ELR (cell line): ENCODE results near the gene CFAP97D1.
A peak's percentile ranks its signal among the peaks of the same experiment; 100 is the strongest.

ENCODE experiments used
- DNase-seq: peaks from one replicate; pipeline ENCODE4 v3.0.0-alpha.2; 2015; ENCODE audit warnings: low read depth

CFAP97D1 gene

DNA sequence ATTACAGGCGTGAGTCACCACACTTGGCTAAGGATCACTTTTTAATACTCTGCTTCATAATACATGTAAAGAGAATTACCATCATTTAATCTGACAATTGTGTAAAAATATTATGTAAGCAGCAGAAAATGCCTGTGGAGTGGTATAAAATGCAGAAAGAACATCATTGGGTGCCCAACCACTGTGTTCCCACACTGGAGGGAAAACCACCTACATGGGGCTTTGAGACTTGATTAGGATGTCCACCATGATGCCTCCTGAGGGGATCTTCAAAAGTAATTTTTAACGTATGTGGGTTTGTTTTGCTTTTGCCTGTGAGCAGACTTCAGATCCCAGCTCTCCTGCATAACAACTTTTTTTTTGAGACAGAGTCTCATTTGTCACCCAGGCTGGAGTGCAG lies 18.8 kb downstream of the CFAP97D1 start:
- no peak for DNase-seq

DNA sequence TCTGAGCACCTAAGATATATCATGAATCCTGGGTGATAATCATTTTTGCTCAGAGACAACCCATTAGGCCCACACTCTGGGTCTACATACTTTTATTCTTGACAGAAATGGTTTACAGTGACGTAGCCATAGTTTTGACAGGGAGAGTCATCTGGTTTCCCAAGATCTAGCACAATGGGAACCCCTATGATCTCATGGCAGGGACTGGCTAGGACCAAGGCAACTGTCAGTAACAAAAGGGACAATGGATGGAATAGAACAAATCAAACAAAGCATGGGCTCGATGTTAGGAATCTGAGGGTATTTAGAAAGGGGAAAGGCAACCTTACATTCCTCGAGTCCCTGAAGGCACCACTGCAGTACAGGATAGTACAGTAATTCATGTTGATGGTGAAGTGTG lies 20.5 kb downstream of the CFAP97D1 start:
- DNase-seq, result no peak

DNA sequence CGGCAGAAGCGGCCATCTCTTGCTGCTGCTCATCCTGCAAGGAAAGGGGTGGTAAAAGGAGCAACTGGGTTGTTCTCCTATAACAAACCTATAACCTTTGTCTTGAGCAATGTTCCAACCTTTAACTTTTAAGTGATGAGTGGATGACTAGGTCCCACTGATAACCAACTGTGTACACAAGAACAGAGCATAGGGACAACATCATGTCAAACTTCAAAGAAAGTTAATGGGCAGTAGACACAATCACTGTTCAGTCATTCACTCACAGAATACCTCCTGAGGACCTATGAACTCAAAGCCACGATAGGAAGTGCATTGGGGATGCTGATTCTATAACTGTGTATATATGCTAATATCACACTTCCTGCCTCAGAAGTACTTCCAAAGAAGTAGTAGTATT lies 21.6 kb downstream of the CFAP97D1 start:
- DNase-seq, result no peak

DNA sequence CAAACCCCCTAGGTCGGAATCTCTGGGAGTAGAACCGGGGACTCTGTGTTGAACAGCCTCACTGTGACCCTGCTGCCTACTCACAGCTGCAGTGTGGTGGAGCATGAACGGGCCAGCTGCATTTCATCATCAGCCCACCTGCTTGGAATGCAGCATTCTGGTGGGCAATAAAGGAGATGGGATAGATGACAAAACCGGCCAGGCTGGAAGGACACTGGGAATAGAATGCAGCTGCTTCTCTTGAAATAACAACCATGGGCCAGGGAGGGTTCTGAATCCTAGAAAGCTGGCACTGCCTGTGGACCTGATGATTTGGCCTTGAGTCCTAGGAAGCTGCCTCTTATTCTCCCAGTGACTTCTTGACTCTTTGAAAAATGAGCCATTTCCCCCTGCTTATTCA lies 23.5 kb downstream of the CFAP97D1 start:
- peak; percentile 25 for DNase-seq

DNA sequence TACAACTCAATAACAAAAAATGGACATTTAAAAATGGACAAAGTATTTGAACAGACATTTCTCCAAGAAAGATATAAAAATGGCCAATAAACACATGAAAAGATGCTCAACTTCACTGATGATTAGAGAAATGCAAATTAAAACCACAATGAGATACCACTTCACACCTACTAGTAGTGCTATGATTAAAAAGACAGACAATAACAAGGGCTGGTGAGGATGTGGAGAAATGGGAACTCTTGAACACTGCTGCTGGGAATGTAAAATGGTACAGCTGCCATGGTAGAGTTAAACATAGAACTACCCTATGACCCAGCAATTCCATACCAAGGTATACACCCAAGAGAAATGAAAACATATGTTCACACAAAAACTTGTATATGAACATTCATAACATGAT lies 24.9 kb downstream of the CFAP97D1 start:
- DNase-seq, result no peak

DNA sequence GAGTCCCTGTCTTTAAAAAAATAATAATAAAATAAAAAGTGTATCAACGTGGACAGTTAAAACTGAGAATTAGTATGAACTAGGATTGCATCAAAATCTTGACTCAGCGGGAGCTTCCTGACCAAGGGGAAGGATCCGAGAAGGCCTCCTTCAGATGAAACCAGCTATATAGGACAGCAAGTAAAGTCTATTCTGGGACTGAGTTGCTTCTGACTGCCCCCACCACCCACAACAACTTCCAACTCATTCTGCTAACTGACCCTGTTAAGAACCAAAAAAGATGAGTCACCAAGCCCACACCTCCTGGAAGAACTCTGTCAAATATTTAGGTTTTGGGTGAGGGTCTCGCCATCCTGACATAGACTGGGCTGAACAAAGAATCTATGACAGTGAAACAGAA lies 27.8 kb downstream of the CFAP97D1 start:
- DNase-seq, result no peak

GRCh38 chr17:43809121-43809520 lies 28.9 kb downstream of the CFAP97D1 start:
- no peak for DNase-seq

DNA sequence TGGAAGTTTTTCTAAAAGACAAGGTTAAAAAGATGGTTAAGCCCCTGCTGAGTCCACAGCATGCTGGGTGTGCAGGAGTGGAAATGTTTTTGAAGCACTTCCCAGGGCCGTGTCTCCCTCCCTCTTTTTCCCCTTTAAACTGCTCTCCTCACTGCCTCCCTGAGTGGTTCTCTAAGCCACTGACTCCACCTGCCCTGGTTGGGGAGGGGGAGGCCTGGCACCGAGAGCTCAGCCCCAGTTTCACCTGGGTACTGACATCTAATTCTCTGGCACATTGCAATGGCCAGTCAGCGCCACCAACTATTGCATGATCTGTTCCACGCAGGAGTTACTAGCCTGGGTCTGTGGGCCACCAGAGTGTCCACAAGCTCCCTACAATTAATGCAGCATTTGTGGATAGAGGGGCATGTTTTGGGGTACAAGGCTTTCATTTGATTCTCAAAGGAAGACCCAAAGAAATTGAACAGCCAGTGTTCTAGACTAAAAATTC lies 30.0 kb downstream of the CFAP97D1 start:
- no peak for DNase-seq

GRCh38 chr17:43810823-43811222 lies 30.6 kb downstream of the CFAP97D1 start:
- no peak for DNase-seq

DNA sequence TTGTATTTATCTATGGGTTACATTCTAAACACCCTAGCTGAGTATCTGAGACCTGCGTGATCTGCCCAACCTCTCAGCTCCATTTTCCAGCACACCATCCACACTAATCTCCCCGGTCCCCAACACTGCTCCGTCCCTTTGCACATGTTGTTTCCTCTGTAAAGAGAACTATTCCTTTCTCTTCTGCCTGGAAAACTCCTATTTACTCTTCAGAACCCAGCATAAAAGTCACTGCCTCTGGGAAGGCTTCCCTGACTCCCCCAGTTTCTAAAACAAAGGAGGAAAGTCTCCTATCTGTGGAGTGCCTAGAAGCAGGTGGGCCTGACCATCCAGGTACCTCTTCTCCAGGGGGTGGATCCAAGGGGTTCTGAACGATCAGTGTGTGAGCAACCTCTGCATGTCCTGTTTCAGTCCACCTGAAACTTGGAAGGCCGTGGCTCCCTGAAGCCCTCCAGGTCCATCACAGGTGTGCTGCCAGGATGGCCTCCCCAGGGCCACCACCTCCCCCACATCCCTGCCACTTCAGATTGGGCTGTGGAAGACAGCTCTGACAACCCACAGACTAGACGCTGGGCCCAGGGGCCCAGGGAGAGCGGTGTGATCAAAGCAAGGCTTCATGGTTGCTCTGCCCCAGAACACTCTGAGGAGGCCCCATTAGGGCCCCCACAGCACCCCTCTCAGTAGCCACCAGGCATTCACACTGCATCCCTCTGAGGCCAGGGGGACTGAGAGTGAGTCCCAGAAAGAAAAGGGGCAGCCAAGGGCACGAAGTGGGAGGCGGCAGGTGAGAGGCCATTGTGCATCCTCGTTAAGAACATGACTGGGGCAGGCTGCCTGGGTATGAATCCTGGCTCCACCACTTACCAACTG lies 32.4 kb downstream of the CFAP97D1 start:
- DNase-seq, result no peak

- DNase-seq, result no peak
Measured at GRCh38 chr17:43813386-43813785, 33.2 kb downstream of the CFAP97D1 start.

DNA sequence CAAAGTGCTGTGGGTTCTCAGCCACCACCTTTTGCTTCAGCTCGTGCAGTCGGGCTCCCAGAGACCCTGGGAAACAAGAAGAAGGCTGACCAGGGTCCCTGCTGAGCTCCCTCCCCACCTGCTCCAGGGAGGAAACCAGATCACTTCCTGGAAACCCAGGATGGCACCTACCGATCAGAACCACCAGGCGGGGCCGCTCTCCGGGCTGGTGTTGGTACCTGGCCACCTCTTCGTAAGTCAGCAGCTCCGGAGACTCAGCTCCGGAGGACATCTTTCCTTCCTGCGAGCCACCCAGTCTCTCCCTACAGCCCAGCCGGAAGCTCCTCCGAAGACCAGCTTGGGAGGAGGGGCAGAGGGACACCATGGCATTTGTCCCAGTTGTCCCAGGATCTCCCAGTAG lies 33.8 kb downstream of the CFAP97D1 start:
- DNase-seq, result no peak

DNA sequence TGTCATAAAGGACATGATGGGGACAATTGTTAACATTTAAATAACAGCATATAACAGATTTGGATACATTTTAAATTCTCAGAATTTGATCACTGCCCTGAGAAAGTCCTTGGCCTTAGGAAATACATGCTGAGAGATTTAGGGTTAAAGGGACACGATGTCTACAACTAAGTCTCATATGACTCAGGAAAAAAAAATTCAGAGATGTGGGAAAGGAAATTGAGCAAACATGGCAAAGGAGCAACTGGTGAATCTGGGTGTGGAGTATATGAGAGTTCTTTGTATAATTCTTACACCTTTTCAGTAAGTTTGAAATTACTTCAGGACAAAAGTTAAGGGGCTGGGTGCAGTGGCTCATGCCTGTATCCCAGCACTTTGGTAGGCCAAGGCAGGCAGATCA lies 34.5 kb downstream of the CFAP97D1 start:
- DNase-seq, result peak; percentile 86

DNA sequence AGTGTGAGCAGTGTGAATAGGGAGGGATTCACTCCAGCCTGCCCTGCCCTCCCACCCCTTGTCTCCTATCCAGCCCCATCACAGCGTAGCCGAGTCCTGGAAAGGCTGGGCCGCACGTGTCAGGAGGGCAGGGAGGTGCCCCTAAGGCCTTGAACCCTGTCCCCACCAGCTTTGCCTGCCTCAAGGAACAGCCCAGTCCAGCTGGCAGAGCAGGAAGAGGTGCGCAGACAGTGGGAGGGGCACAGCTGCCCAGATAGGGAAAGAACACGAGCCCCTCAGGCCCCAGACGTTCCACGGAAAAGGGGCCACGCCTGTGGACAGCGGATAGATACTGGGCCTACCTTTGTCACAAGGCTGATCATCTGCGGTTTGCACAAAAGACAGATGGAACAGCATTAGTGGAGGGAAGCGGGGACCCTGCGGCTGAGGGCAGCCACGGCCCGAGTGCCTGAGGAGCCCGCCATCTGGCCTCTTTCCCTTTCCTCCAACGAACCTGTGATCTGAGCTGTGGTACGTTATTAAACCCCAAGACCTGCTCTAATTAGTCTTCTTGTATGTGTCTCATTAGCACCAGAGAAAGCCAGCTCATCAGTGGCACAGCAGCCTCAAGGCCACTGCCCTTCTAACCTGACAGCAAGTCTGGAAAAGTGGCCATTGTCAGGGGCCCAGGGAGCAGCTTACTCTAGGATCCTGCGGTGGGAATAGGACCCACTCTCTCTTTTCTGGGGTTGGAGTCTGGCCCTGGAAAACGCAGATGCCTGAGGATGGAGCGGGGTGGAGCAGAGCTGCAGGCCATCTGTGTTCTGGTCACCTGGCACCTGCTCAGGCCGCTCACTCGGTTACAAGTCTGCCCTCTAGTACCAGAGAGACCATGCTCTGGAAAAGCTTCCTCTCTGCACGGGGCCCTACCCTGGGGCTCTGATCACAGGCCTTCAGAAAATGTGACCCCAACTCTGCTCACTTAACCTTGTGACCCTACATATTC lies 36.4 kb downstream of the CFAP97D1 start:
- DNase-seq, result no peak

- DNase-seq, result no peak
Measured at GRCh38 chr17:43817826-43818225, 37.6 kb downstream of the CFAP97D1 start.

- DNase-seq, result no peak
Measured at GRCh38 chr17:43818966-43819365, 38.7 kb downstream of the CFAP97D1 start.

GRCh38 chr17:43820759-43821158 lies 40.5 kb downstream of the CFAP97D1 start:
- no peak for DNase-seq

GRCh38 chr17:43822570-43823190 lies 42.4 kb downstream of the CFAP97D1 start:
- no peak for DNase-seq

- DNase-seq, result no peak
Measured at GRCh38 chr17:43823350-43824084, 43.3 kb downstream of the CFAP97D1 start.

GRCh38 chr17:43825567-43825966 lies 45.3 kb downstream of the CFAP97D1 start:
- no peak for DNase-seq

GRCh38 chr17:43826206-43826605 lies 46.0 kb downstream of the CFAP97D1 start:
- no peak for DNase-seq

DNA sequence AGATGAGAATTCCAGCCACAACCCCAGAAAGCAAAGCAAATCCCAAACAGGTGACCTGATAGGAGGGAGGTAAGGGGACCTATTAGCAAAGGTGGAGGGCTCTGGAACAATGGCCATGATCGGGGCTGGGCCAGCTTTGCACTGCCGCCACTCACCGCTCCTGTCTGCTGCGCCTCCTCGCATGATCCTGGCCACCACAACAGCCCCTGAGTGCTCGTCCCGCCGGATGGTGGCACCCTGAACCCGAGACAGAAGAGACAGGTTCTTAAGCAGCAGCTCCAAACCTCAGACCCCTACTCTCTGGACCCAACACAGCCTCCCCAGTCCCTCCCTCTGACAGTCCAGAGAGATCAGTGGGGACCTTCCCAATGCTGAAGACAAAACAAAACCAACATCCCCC lies 47.4 kb downstream of the CFAP97D1 start:
- DNase-seq, result no peak
